Prostate gland (tissue), 2 donors: Measurements from ENCODE around the gene WDR72.

ENCODE experiments used
- POLR2A ChIP-seq: fragments of 450-650 bp; IDR thresholded peaks from one replicate; pipeline ENCODE4 v1.6.1; 2016; ENCODE audit warnings: antibody characterized with exemption, mild to moderate bottlenecking
- POLR2AphosphoS5 ChIP-seq: sonication (generic); formaldehyde crosslinking; IDR thresholded peaks from one replicate; pipeline ENCODE4 v1.6.1; 2017; ENCODE audit warnings: antibody characterized with exemption
- TF ChIP-seq, protein P1 (sequence below), 4 experiments: fragments of 200-600 bp in 2 of 4; fragments of 450-650 bp in 2 of 4; sonication (generic) in 2 of 4; IDR thresholded peaks; 1 replicate in 3 of 4; 2 replicates in 1 of 4; pipeline ENCODE4 v1.5.1; 2016 to 2019; ENCODE audit warnings: antibody characterized with exemption in 4 of 4, mild to moderate bottlenecking in 2 of 4, moderate library complexity in 2 of 4

DNA sequence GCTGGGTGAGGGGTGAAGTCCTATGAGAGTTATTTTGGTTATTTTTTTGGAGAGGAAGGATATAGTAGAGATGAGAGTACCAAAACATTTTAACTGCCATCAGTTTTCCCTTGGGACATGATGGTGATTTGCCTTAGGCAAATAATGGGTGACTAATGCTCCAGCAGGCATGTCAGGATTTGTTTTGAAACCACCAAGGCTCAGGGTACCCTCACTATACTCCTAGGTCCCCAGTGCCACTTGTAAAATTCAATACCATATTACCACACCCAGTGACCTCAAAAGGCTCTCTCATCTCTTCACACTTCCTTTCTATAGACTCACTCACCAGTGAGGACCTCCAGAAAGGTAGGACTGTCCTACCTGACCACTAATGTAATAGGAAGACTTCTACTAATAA is 83.6 kb downstream of the WDR72 start:
- TF ChIP-seq POLR2A: no peak
- TF ChIP-seq, protein P1, sequence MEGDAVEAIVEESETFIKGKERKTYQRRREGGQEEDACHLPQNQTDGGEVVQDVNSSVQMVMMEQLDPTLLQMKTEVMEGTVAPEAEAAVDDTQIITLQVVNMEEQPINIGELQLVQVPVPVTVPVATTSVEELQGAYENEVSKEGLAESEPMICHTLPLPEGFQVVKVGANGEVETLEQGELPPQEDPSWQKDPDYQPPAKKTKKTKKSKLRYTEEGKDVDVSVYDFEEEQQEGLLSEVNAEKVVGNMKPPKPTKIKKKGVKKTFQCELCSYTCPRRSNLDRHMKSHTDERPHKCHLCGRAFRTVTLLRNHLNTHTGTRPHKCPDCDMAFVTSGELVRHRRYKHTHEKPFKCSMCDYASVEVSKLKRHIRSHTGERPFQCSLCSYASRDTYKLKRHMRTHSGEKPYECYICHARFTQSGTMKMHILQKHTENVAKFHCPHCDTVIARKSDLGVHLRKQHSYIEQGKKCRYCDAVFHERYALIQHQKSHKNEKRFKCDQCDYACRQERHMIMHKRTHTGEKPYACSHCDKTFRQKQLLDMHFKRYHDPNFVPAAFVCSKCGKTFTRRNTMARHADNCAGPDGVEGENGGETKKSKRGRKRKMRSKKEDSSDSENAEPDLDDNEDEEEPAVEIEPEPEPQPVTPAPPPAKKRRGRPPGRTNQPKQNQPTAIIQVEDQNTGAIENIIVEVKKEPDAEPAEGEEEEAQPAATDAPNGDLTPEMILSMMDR (IDR thresholded peaks at IDR 0.05): no peak
- no peak for TF ChIP-seq POLR2AphosphoS5
